NT2/D1 (cell line): ENCODE results near the gene MYL12A.

Experiments used
- DNase-seq: peaks from one replicate; pipeline ENCODE4 v3.0.0-alpha.2; 2011; ENCODE audit warnings: low read depth, low spot score
- H3K27me3 ChIP-seq: 2 replicates; pipeline ENCODE4 v1.6.0; 2011; ENCODE audit warnings: mild to moderate bottlenecking; ENCODE audit not compliant: insufficient read length, insufficient read depth
- H3K36me3 ChIP-seq: 2 replicates; pipeline ENCODE4 v1.6.1; 2011; ENCODE audit warnings: mild to moderate bottlenecking, low read length, mixed read lengths; ENCODE audit not compliant: insufficient read depth, insufficient read length
- H3K4me1 ChIP-seq: 2 replicates; pipeline ENCODE4 v1.5.1; 2011; ENCODE audit not compliant: insufficient read depth, insufficient read length
- H3K4me3 ChIP-seq: 2 replicates; pipeline ENCODE4 v1.5.1; 2011; ENCODE audit warnings: low read depth; ENCODE audit not compliant: insufficient read length
- H3K9ac ChIP-seq: 2 replicates; pipeline ENCODE4 v1.6.0; 2011; ENCODE audit warnings: low read depth; ENCODE audit not compliant: insufficient read length
- H3K9me3 ChIP-seq: 2 replicates; pipeline ENCODE4 v1.5.1; 2011; ENCODE audit warnings: mild to moderate bottlenecking, low read length; ENCODE audit not compliant: insufficient read depth
- SUZ12 ChIP-seq: IDR thresholded peaks from 2 replicates; pipeline ENCODE4 v1.6.1; 2011; ENCODE audit not compliant: insufficient read length, insufficient read depth; ENCODE audit errors: extremely low read depth
- YY1 ChIP-seq: IDR thresholded peaks from 2 replicates; pipeline ENCODE4 v1.6.1; 2011; ENCODE audit not compliant: insufficient read length, insufficient read depth
- ZNF274 ChIP-seq: IDR thresholded peaks from 2 replicates; pipeline ENCODE4 v1.6.1; 2011; ENCODE audit warnings: mild to moderate bottlenecking, low read depth, low read length

Gene MYL12A

DNA sequence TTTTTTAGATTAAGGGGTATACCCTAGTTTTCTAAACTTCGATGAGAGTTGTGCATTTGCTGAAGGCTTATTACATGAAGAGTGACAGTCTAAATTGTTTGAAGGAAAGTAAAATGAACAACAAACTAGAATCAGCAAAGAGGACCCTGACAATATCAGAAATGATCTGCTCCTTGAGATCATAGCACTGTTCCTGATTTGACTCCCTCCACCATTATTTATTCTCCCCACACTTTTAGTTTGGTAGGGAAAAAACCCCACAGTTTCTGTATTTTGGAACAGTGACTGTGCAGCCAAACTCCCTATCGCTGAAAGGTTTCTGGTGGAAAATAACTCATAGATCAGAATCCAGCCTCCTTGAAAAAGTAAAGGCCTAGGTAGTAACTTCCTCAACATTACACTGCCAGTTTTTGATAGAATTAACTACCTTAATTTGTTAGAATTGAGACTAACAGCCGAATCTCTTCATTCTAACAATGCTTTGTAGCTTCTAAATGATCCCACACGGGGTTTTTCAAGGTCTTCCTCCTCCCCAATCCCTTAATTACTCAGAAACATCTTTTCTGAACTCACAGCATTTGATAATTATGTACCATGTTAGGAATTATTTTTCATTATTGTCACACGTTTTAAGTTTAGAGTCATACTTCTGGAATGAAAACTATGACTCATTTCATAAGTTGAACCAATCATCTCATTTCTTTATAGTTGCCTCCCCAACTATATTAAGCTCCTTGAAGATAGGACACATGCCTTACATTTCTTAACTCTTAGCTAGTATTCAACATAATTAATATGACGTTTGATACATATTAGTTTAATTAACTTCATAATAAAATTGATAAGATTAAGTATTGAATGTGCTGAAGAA lies 2.9 kb downstream of the MYL12A start:
- no peaks in the 10 kb centered on the region for H3K4me1 ChIP-seq
- H3K27me3 ChIP-seq, result no peaks in the 10 kb centered on the region
- no peak overlapping the region for H3K4me3 ChIP-seq
- DNase-seq, result no peak
- TF ChIP-seq ZNF274, result no peak
- TF ChIP-seq YY1, result no peak
- TF ChIP-seq SUZ12, result no peak
- H3K36me3 ChIP-seq, result peaks cover 40% of the 10 kb centered on the region
- H3K9ac ChIP-seq, result no peak overlapping the region
- H3K9me3 ChIP-seq, result no peaks in the 10 kb centered on the region

GRCh38 chr18:3251249-3251962 lies 3.8 kb downstream of the MYL12A start:
- no peaks in the 10 kb centered on the region for H3K4me1 ChIP-seq
- no peak overlapping the region for H3K4me3 ChIP-seq
- H3K9me3 ChIP-seq, result no peaks in the 10 kb centered on the region
- TF ChIP-seq YY1 (no peak), SUZ12 (no peak), ZNF274 (no peak)
- H3K9ac ChIP-seq, result no peak overlapping the region
- no peak for DNase-seq
- H3K27me3 ChIP-seq, result no peaks in the 10 kb centered on the region
- H3K36me3 ChIP-seq, result peaks cover 50% of the 10 kb centered on the region

DNA sequence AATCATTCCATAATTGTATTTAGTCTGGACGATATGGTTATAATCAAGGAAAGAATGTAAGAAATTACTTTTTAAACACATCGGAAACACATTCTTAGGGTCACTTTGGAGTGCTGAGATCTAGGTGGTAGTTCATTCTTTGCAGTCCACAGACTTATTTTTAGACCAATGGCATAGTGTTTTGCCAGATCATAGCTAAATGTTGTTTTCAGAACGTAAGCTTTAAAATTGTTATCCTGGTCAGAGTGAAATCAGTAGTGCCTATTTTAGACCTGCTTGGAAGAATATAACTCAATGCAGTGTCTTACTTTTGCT lies 4.3 kb downstream of the MYL12A start:
- no peaks in the 10 kb centered on the region for H3K4me1 ChIP-seq
- TF ChIP-seq YY1 (no peak), ZNF274 (no peak), SUZ12 (no peak)
- DNase-seq, result no peak
- no peaks in the 10 kb centered on the region for H3K27me3 ChIP-seq
- no peaks in the 10 kb centered on the region for H3K9me3 ChIP-seq
- H3K36me3 ChIP-seq, result peaks cover 55% of the 10 kb centered on the region
- no peak overlapping the region for H3K4me3 ChIP-seq
- no peak overlapping the region for H3K9ac ChIP-seq

DNA sequence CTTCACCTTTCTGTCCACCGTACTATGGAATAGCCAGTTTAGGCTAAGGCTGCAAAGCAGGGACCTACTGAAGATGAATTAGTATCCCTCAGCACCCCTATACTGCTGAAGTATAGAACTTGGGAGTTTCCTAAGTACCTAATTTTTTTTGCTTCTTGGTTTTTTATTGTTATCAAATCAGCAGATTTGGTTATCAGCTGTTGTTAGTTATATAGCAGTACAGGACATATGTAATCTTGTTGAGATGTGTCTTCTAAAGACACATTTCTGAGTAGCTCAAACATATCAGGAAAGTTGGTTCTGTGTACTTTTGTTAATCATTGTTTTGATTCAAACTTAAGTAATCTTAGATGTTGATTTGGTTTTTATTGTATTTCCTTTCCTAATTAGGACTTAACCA lies 5.2 kb downstream of the MYL12A start:
- Histone ChIP-seq H3K4me1 (no peaks in the 10 kb centered on the region), H3K27me3 (no peaks in the 10 kb centered on the region), H3K36me3 (peaks cover 64% of the 10 kb centered on the region), H3K9ac (no peak overlapping the region), H3K4me3 (no peak overlapping the region), H3K9me3 (no peaks in the 10 kb centered on the region)
- TF ChIP-seq ZNF274 (no peak), YY1 (no peak), SUZ12 (no peak)
- no peak for DNase-seq

GRCh38 chr18:3254725-3255124 lies 7.1 kb downstream of the MYL12A start:
- Histone ChIP-seq H3K36me3 (peaks cover 67% of the 10 kb centered on the region), H3K27me3 (no peaks in the 10 kb centered on the region), H3K4me3 (no peak overlapping the region), H3K9ac (no peak overlapping the region), H3K4me1 (no peaks in the 10 kb centered on the region), H3K9me3 (no peaks in the 10 kb centered on the region)
- TF ChIP-seq ZNF274 (no peak), SUZ12 (no peak), YY1 (no peak)
- no peak for DNase-seq

DNA sequence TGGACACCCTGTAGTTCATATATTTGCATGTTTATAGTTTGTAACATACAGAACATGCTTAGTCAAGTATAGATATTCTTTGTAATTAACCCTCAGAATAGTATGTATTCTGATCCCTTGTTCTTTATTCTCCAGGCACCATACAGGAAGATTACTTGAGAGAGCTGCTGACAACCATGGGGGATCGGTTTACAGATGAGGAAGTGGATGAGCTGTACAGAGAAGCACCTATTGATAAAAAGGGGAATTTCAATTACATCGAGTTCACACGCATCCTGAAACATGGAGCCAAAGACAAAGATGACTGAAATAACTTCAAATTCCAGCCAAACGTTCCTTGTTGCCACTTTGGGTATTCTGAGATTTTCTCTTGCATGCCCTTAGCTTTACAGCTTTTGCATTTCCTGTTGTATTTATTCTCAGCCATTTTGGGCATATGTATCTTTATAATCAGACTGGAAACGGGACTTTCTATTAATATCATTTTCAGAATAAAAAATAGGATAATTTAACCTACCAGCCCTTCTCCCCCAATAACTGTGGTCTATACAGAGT lies 8.1 kb downstream of the MYL12A start:
- Histone ChIP-seq H3K4me1 (no peaks in the 10 kb centered on the region), H3K4me3 (no peak overlapping the region), H3K9me3 (no peaks in the 10 kb centered on the region), H3K36me3 (peaks cover 58% of the 10 kb centered on the region), H3K9ac (no peak overlapping the region), H3K27me3 (no peaks in the 10 kb centered on the region)
- no peak for DNase-seq
- TF ChIP-seq YY1, result no peak
- TF ChIP-seq SUZ12, result no peak
- TF ChIP-seq ZNF274, result no peak

DNA sequence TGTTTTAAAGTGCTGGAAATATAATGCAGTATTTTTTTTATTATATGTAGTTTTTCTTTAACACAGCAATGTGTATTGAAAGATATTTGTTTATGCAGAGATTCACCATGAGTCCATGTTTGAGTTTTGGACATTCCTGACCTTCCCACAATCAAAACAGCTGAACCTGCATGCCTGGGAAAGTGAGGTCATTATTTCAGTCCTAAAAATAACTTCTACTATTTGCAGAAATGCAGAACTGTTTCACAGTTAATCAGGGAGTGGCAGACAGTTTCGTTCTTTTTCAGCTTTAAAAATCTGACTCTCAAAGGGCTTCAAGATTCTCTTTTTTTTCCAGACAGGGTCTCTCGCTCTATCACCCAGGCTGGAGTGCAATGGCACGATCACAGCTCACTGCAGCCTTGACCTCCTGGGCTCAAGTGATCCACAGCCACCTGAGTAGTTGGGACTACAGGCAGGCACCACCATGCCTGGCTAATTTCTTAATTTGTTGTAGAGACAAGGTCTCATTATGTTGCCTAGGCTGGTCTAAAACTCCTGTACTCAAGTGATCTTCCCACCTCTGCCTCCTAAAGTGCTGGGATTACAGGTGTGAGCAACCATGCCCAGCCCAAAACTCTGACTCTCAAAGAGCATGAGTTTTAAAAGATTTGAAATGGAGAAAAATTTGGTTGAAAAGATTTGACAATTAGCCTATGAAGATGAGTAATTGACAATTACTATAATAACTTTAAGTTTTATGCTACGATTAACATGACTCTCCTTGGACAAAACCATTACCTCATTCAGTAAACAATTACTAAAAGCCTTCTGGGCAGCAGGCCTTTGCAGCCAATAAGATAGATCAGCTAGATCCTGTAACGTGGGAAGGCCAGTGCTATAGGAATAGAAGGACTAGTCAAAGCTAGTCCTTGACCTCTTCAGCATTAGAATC lies 9.4 kb downstream of the MYL12A start:
- peaks cover 58% of the 10 kb centered on the region for H3K36me3 ChIP-seq

More for the DNA sequence above, 9.4 kb downstream of the MYL12A start:
- Histone ChIP-seq H3K4me3 (no peak overlapping the region), H3K9ac (no peak overlapping the region), H3K27me3 (no peaks in the 10 kb centered on the region), H3K9me3 (no peaks in the 10 kb centered on the region), H3K4me1 (no peaks in the 10 kb centered on the region)
- DNase-seq, result no peak
- no peak for TF ChIP-seq YY1
- no peak for TF ChIP-seq ZNF274
